HG03064 (cell line): ENCODE data around the gene HOMER3.
"Not testable (repeated sequence)": the region's sequence is repeated elsewhere in the genome, so short reads cannot be mapped to it uniquely, and the experiment has no call there.

ENCODE experiments used
- ATAC-seq: cut with Tn5 transposase; IDR thresholded peaks from one replicate; pipeline ENCODE4 v1.9.1; 2021; ENCODE audit warnings: low read depth; ENCODE audit not compliant: unreplicated experiment

HOMER3 gene

GRCh38 chr19:18955042-18955441 is 14.0 kb upstream of the HOMER3 start:
- no peak for ATAC-seq

- ATAC-seq = no peak
Measured at GRCh38 chr19:18954094-18954493, 13.1 kb upstream of the HOMER3 start.

- not testable (repeated sequence) for ATAC-seq
Measured at GRCh38 chr19:18952364-18953003, 11.5 kb upstream of the HOMER3 start.

DNA sequence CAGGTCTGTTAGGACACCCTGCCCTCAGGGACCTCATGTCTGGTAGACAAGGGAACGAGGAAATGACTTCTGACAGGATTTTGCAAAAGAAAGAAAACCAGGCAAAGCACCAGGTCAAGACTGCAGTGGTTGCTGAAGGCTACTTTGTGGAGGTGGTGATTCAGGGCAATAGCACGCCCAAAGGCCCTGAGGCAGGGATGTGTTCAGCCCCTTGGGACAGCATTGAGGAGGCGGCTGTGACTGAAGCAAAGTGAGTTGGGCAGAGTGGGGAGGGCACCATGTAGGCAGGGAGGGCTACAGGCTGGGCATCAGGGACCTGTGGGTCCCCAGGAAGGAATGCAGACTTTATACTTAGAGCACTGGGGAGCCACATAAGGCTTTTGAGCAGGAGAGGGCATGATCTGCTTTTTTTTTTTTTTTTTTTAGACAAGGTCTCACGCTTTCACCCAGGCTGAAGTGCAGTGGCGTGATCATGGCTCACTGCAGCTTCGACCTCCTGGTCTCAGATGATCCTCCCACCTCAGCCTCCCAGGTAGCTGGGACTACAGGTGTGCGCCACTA is 10.8 kb upstream of the HOMER3 start:
- no peak for ATAC-seq

GRCh38 chr19:18949858-18950257 is 8.8 kb upstream of the HOMER3 start:
- ATAC-seq = no peak

GRCh38 chr19:18948976-18949356 is 7.9 kb upstream of the HOMER3 start:
- no peak for ATAC-seq

- ATAC-seq = no peak
Measured at GRCh38 chr19:18948075-18948975, 7.3 kb upstream of the HOMER3 start.

- ATAC-seq = no peak
Measured at GRCh38 chr19:18946918-18947317, 5.9 kb upstream of the HOMER3 start.

GRCh38 chr19:18946335-18946734 is 5.3 kb upstream of the HOMER3 start:
- no peak for ATAC-seq

DNA sequence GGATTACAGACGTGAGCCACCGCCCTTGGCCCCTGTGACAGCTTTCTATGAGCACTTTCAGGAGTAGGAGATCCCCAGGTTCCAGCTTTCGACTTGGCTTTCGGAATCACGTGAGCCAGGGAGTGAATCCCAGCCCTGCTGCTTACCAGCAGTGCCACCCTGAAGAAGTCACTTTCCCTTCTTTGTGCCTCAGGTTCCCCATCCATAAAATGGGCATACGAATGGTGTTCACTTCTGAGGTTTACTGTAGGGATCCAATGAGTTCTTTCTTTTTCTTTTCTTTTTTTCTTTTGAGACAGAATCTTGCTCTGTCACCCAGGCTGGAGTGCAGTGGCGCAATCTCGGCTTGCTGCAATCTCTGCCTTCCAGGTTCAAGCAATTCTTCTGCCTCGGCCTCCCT is 4.3 kb upstream of the HOMER3 start:
- no peak for ATAC-seq

DNA sequence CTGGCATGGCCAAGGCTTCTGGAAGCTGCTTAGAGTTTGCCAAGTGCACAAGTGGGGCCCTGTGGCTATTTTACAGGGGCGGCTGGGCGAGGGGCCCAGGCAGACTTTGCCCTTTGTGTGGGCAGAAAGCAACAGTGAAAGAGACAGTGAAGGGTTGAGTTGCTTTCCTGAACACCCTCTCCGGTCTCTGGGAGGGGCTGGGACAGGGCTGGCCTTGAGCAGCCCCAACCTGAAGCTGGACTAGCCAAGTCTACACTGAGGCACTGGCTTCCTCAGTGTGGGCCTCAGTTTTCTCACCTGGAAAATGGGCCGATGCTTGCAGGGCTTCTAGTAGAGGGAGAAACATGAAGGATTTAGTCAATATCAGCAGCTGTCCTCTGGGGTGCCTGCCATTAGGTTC is 2.4 kb upstream of the HOMER3 start:
- no peak for ATAC-seq

GRCh38 chr19:18942692-18943091 is 1.7 kb upstream of the HOMER3 start:
- no peak for ATAC-seq

GRCh38 chr19:18941628-18942354 is 774 bp upstream of the HOMER3 start:
- no peak for ATAC-seq

DNA sequence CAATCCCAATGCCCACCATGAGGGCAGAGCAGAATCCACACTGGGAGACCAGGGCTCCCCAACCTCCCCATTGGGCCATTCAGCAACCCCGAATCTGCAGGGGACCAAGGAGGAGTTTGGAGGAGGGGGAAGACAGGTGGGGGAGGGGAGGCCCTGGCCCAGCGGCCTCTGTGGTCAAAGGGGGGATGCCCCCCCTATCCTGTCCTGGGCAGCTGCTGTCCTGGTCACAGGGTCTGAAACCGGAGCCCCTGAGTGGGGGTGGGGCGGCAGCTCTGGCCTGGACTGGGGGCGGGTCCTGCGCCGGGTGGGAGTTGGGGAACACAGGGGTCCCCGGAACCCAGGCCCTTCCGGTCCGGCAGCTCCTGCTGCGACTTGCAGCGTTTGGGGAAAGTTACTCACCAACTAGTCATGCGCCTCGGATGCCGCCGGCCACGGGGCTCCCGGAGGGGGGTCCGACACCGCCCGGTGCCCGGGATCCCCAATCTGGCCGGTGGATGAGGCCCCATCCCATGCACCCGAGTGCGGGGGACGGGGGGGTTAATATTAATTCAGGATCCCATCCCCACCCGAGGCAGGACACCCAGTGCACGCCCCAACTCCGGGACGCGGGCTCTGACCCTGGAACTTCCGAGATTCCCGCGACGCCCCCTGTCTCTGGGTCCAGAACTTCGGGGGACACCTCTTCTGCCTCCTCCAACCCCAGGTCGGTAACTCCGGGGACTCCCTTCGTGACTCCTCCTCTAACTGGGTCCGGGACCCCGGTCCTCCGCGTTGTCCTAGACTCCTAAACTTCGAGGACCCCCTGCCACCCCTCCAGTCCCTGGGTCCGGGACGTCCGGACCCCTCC is 872 bp downstream of the HOMER3 start:
- no peak for ATAC-seq

GRCh38 chr19:18939163-18939562 is 1.9 kb downstream of the HOMER3 start:
- ATAC-seq = no peak

DNA sequence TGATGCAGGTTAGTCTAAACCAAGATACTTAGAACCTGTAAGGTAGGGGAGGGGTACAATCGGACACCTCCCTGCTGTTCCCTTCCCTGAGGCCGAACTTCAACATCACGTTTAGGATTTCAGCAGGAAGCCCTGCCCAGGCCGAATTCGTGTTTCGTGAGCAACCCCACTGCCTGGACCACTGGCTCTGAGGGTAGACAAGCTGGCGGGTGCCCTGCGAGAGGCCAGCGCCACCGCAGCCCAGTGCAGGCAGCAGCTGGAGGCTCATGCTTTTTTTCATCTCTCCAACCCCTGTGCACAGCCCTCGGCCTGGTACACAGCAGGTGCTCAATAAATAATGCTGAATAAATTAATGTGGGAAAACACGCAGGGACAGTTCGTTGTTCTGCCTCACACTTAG is 7.7 kb downstream of the HOMER3 start:
- no peak for ATAC-seq

GRCh38 chr19:18932216-18932841 is 8.7 kb downstream of the HOMER3 start:
- ATAC-seq = no peak

DNA sequence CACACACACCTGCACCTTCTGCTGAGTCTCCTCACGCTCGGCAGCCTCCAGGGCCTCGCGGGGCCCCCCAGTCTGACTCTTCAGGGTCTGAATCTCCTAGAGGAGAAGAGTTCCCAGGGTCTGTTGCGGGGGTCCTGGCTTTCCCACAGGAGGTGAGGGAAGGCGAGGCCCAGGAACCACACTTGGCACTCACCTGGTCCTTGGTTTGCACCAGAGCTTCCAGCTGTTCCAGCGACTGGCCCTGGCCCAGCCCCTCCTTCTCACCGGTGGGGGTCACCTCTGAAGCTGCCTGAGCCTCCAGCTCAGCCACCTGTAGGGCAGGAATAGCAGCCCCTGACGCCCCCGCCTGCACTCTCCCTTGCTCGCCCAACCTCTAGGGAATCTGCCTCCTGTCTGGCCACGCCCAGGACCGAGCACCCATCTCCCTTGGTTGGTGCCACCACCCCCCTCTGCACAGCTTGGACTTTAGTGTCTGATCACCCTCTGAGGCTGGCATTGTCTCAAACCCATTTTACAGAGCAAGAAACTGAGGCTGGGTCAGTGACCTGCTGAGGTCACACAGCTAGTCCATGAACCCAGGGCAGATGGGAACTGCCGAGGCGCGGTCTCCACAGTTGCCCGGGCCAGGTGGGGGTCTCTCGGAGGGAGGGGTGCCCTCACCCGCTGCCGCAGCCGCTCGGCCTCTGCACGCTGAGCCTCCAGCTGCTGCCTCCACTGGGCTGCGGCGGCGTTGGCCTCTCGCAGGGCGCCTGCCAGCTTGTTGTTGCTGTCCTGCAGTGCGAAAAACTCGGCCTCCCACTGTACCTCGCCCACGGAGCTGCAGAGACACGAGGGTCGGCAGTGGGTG is 9.5 kb downstream of the HOMER3 start:
- ATAC-seq = no peak

DNA sequence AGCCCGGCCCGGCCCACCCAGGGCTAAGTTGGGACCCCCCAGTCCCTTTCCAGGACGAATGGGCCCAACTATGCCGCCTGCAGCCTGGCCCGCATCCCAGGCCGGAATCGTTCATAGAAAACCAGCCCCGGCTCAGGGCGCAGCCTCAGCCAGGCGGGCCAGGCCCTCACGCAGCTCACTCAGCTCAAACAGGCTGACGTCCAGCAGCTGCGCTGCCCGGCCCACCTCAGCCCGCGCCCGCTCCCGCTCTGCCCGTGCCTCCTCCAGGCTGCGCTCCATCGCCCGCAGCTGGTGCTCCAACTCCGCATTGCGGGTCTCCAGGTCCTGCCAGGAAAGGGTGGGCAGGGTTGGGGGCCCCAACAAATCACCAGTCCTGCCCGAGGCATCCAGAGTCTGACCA is 11.7 kb downstream of the HOMER3 start:
- ATAC-seq = no peak
